ENCODE data around the gene SEMA3F.

GRCh38 chr3:50184242-50184978 is 29.3 kb downstream of the SEMA3F start:
- TF ChIP-seq CTCF (IDR thresholded peaks at IDR 0.05) (no peak), POLR2A (IDR thresholded peaks at IDR 0.05) (no peak)
